HEK293T (cell line): ENCODE measurements around the gene ANXA11.
"Not testable (repeated sequence)": the region's sequence is repeated elsewhere in the genome, so short reads cannot be mapped to it uniquely, and the experiment has no call there.

Experiments used
- ARNT ChIP-seq: fragments of 450-650 bp; IDR thresholded peaks from 2 replicates; pipeline ENCODE4 v1.6.1; 2017; ENCODE audit warnings: mild to moderate bottlenecking
- BHLHE40 ChIP-seq: fragments of 450-650 bp; IDR thresholded peaks from 2 replicates; pipeline ENCODE4 v1.6.1; 2016; ENCODE audit warnings: mild to moderate bottlenecking, moderate library complexity, borderline replicate concordance
- CTBP1 ChIP-seq: fragments of 450-650 bp; IDR thresholded peaks from 2 replicates; pipeline ENCODE4 v1.6.1; 2016; ENCODE audit warnings: borderline replicate concordance
- ELF4 ChIP-seq: fragments of 450-650 bp; IDR thresholded peaks from 2 replicates; pipeline ENCODE4 v1.6.1; 2017; ENCODE audit warnings: antibody characterized with exemption
- FOXA1 ChIP-seq: fragments of 450-650 bp; IDR thresholded peaks from 2 replicates; pipeline ENCODE4 v1.6.1; 2016; ENCODE audit warnings: mild to moderate bottlenecking
- FOXM1 ChIP-seq: fragments of 450-650 bp; IDR thresholded peaks from 2 replicates; pipeline ENCODE4 v1.6.1; 2017; ENCODE audit warnings: mild to moderate bottlenecking, borderline replicate concordance
- SP1 ChIP-seq: fragments of 450-650 bp; IDR thresholded peaks from 2 replicates; pipeline ENCODE4 v1.6.1; 2017
- TARDBP ChIP-seq: fragments of 450-650 bp; IDR thresholded peaks from 2 replicates; pipeline ENCODE4 v1.6.1; 2016

- TF ChIP-seq SP1, FOXM1, ELF4, TARDBP, FOXA1, CTBP1, BHLHE40, ARNT: not testable (repeated sequence)
These were observed 9.1 kb upstream of the ANXA11 start for GRCh38 chr10:80214368-80214982.
